NK-92 (cell line): ENCODE results near the gene TMEM121B.
A peak's percentile ranks its signal among the peaks of the same experiment; 100 is the strongest.

ENCODE experiments used
- DNase-seq: peaks from one replicate; lab custom pipeline; 2025; ENCODE audit not compliant: unreplicated experiment; lab: John Stamatoyannopoulos, UW

The TMEM121B gene

GRCh38 chr22:17095538-17095937, 25.6 kb downstream of the TMEM121B start:
- DNase-seq: no peak

- DNase-seq: no peak
These were observed 28.1 kb downstream of the TMEM121B start for GRCh38 chr22:17093081-17093480.

GRCh38 chr22:17091851-17092250, 29.3 kb downstream of the TMEM121B start:
- no peak for DNase-seq

DNA sequence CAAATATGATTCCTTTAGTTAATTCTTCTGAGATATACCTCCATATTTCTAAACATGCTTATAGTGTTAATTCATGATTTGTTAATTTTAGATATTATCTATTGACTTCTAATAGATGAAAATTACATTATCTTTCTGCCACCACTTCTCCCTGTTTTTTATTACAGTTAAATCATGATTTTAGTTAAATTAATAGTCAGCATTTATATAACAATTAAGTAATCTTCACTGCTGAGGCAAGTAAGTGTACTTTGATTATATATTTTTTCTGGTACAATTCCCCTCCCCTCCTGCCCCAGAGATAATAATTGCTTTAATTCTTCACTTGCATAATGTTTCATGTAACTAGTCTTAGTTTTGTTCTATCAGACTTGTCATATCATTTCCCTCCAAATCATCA, 30.6 kb downstream of the TMEM121B start:
- DNase-seq: no peak

- DNase-seq: no peak
These were observed 33.5 kb downstream of the TMEM121B start for GRCh38 chr22:17087498-17088131.

DNA sequence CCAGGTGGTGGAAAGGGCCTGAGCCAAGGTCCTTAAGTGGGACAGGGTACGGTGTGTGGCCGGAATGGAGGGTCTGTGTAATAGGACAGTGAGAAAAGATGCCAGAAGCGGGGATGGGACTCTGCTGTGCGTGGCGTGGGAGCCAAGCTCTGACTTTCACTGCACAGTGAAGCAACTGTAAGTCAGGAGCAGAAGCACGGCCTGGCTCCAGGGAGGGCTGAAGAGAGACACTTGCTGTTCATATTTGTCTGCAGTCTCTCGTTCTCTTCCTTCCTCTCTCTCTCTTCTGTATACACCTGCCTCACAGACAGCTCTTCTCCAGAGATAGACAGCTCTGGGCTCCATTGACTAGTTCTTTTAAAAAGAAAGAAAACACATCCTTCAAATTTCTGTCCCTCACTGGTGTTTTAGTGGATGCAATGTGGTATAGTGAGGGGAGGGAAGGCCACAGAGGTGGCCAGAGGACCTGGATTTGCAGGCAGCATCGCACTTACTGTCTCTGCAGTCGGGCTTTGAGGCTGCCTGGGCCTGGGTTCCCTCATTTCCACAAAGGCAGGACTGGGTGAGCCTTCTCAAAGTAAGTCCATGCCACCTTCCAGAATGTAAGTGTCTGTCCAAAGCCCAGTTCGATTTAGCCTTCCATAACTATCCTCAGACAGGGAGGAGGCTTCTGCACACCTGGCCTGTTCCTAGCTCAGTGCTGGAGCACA, 34.2 kb downstream of the TMEM121B start:
- no peak for DNase-seq

DNA sequence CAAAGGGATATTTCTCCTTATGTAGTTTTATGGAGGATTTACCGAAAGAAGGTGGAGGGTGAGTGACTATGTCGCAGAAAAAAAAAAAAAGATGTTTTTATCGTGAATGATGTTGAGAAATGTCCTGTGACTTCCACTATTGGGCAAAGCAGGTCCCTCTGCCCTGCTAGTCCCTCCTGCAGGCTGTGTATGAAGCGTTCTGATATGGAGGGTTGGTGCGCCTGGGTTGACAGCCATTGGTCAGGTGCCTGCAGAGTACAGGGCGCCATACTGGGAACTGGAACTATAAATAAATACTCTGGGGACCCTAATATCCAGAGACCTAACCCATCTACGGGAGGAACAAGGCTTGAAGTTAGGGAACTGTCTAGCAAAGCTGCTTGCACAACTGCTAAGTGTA, 34.9 kb downstream of the TMEM121B start:
- no peak for DNase-seq

DNA sequence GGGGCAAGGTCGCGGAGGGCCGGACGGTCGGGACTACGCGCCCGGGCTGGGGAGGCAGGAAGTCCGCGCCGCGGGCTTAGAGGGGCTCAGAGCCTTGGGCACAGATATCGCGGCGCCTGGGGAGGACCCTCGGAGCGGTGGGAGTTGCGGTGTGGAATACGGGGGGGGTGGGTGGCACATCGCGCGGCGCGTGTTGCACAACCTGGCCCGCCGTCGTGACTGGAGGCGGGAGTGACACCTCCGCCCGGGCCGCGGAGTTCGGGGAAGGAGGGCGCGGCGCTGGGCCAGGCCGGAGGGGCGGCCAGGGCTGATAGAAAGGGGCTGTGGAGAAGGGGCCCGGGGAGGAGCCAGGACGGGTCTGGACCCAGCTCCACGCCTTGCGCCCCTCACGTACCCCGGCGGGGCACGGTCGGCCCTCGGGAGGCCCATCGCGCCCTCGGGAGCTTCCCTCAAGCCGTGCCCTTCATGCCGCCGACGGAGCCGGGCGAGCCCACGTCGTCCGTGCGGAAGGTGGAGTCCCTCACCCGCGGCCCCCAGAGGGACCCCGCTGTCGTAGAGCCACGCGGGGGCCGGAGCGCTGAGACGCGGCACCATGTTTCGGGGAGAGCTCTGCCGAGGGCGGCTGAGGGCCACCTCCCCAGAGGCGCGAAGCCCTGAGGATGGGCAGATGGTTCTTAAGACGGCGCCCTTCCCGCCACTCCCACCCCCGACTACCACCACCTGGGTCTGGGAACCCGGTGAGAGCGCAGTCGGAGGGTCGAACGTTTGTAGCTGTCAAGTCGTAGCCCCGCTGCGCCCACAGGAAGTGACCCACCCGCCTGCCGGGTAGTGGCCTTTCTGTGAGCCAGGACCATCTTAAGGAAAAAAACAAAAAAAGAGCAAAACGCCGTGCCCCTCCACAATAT, 35.6 kb downstream of the TMEM121B start:
- no peak for DNase-seq

DNA sequence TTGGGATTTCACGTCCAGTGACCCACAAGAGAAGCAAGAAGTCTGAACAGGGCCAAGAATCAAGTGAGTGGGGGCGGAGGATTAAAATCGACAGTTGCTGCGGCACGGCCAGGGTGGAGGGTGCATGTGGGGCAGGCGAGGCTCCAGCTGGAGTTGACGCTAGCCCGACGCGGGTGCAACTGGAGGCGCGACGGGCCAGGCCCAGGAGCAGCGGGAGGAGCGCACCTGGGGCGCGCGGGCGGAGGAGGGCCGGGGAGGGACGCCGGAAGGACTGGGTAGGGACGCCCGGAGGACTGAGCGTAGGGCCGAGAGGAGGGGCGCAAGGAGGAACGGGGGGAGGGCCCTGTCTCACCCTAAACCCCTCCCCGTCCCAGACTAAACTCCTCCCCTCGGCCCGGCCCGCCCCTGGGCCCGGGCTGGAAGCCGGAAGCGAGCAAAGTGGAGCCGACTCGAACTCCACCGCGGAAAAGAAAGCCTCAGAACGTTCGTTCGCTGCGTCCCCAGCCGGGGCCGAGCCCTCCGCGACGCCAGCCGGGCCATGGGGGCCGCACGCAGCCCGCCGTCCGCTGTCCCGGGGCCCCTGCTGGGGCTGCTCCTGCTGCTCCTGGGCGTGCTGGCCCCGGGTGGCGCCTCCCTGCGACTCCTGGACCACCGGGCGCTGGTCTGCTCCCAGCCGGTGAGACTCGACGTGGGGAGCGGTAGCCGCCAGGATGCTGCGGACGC, 36.4 kb downstream of the TMEM121B start, which contains the start of gene IL17RA:
Gene IL17RA, plus strand, starts transcription at position 447 of the 723 bp plus-strand sequence. Its CDS starts 92 bp downstream, at position 539.
- peak; percentile 46 for DNase-seq

GRCh38 chr22:17083811-17084441, 37.2 kb downstream of the TMEM121B start:
- no peak for DNase-seq

DNA sequence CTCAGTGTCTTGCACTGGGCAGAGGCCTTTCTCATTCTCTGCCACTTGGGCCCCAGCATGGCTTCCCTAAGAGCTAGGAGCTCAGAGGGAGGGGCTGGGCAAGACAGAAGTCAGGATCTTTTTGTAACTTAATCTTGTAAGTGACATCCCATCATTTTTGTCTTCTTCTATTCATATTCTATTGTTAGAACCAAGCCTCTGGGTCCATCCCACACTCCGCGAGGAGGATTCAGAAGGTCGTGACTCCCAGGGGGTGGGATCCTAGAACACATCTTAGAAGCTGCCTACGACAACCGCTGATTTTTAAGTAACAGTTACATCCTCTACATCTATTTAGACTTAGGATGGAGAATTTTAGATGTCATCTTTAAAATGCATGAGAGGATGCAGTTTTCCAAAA, 37.9 kb downstream of the TMEM121B start:
- no peak for DNase-seq

DNA sequence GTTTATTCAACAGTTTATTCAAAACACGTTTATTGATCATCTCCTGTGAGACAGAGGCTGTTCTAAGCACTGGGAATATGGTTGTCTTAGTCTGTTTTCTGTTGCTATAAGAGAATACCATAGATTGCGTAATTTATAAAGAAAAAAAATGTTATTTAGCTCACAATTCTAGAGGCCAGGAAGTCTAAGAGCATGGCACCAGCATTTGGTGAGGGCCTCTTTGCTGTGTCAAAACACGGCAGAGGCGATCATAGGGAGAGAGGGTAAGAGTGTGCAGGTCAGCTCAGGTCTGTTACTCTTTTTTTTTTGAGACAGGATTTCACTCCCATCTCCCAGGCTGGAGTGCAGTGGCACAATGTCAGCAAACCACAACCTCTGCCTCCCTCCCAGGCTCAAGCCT, 41.6 kb downstream of the TMEM121B start:
- DNase-seq: no peak

GRCh38 chr22:17077255-17077654, 43.9 kb downstream of the TMEM121B start:
- DNase-seq: no peak

GRCh38 chr22:17074648-17075002, 46.5 kb downstream of the TMEM121B start:
- DNase-seq: no peak

GRCh38 chr22:17072877-17073276, 48.3 kb downstream of the TMEM121B start:
- no peak for DNase-seq
